Astrocyte (in vitro differentiated cells and primary cell): ENCODE data around the gene CTNNA3. TPM values are rescaled to one million over a fixed set of nuclear protein-coding genes. Genes with fewer than 3 reads are reported as not detected.

Experiments
- DNase-seq: peaks from one replicate; pipeline ENCODE4 v3.0.0-alpha.2; 2010; ENCODE audit warnings: low read depth
- FAIRE-seq: peaks from 2 replicates; lab custom pipeline; 2011; peaks lifted over from hg19 to GRCh38; lab: Jason Lieb, UNC
- H2AFZ ChIP-seq: 2 replicates; pipeline ENCODE4 v1.6.0; 2012; ENCODE audit warnings: low read depth, low read length, inconsistent platforms
- H3K27ac ChIP-seq: 2 replicates; pipeline ENCODE4 v1.5.1; 2011; ENCODE audit warnings: low read depth, low read length, inconsistent platforms
- H3K27me3 ChIP-seq: 2 replicates; pipeline ENCODE4 v1.6.0; 2011; ENCODE audit warnings: low read length, inconsistent platforms; ENCODE audit not compliant: insufficient read depth
- H3K36me3 ChIP-seq: 2 replicates; pipeline ENCODE4 v1.5.1; 2011; ENCODE audit warnings: low read length, inconsistent platforms; ENCODE audit not compliant: insufficient read depth
- H3K4me1 ChIP-seq: 2 replicates; pipeline ENCODE4 v1.5.1; 2011; ENCODE audit warnings: low read length, inconsistent platforms; ENCODE audit not compliant: insufficient read depth
- H3K4me2 ChIP-seq: 2 replicates; pipeline ENCODE4 v1.6.0; 2012; ENCODE audit warnings: low read length, inconsistent platforms
- H3K4me3 ChIP-seq: 2 replicates; pipeline ENCODE4 v1.5.1; 2011; ENCODE audit warnings: low read depth, mild to moderate bottlenecking, low read length, inconsistent platforms; ENCODE audit not compliant: insufficient read depth
- H3K79me2 ChIP-seq: 2 replicates; pipeline ENCODE4 v1.6.0; 2012; ENCODE audit warnings: mild to moderate bottlenecking, low read length, inconsistent platforms; ENCODE audit not compliant: insufficient read depth
- H3K9ac ChIP-seq: 2 replicates; pipeline ENCODE4 v1.6.0; 2012; ENCODE audit warnings: mild to moderate bottlenecking, low read length, inconsistent platforms
- H3K9me3 ChIP-seq: 2 replicates; pipeline ENCODE4 v1.5.1; 2012; ENCODE audit warnings: low read depth, mild to moderate bottlenecking, low read length, inconsistent platforms; ENCODE audit not compliant: insufficient read depth
- H4K20me1 ChIP-seq: 2 replicates; pipeline ENCODE4 v1.6.0; 2012; ENCODE audit warnings: low read length, inconsistent platforms; ENCODE audit not compliant: insufficient read depth
- H3K27ac Mint-ChIP-seq: one replicate; pipeline ENCODE4 v1.8.0; 2021; ENCODE audit warnings: mild to moderate bottlenecking, mixed read lengths; ENCODE audit not compliant: unreplicated experiment
- H3K27me3 Mint-ChIP-seq: one replicate; pipeline ENCODE4 v1.8.0; 2021; ENCODE audit warnings: low read depth, mixed read lengths; ENCODE audit not compliant: unreplicated experiment
- H3K36me3 Mint-ChIP-seq: one replicate; pipeline ENCODE4 v1.8.0; 2021; ENCODE audit warnings: low read depth, mixed read lengths; ENCODE audit not compliant: unreplicated experiment
- H3K4me1 Mint-ChIP-seq: one replicate; pipeline ENCODE4 v1.8.0; 2021; ENCODE audit warnings: low read depth, mixed read lengths; ENCODE audit not compliant: unreplicated experiment
- H3K4me3 Mint-ChIP-seq: one replicate; pipeline ENCODE4 v1.8.0; 2021; ENCODE audit warnings: mild to moderate bottlenecking, moderate library complexity, mixed read lengths; ENCODE audit not compliant: unreplicated experiment
- H3K9me3 Mint-ChIP-seq: one replicate; pipeline ENCODE4 v1.8.0; 2021; ENCODE audit warnings: mild to moderate bottlenecking, mixed read lengths; ENCODE audit not compliant: unreplicated experiment
- CTCF ChIP-seq: IDR thresholded peaks from 2 replicates; pipeline ENCODE4 v1.5.1; 2011; ENCODE audit warnings: low read depth, mild to moderate bottlenecking, inconsistent platforms, low read length, moderate library complexity; ENCODE audit not compliant: insufficient read depth
- EZH2 ChIP-seq: IDR thresholded peaks from 2 replicates; pipeline ENCODE4 v1.6.1; 2012; ENCODE audit warnings: mild to moderate bottlenecking, low read length, inconsistent platforms; ENCODE audit not compliant: insufficient read depth
- total RNA-seq: library from RNA; stranded (reverse); gene quantifications from 2 replicates; pipeline ENCODE4 v1.2.1, GENCODE V29; 2021

CTNNA3 gene
- total RNA-seq, 1 donor from 2014 or later, result 0.73 TPM

- Mint-ChIP-seq H3K36me3 (no peaks in the 10 kb centered on the region), H3K9me3 (no peaks in the 10 kb centered on the region), H3K27me3 (no peaks in the 10 kb centered on the region), H3K27ac (peak overlapping the region; percentile 0), H3K4me1 (peaks cover 8% of the 10 kb centered on the region), H3K4me3 (no peak overlapping the region)
- no peak for TF ChIP-seq CTCF
- TF ChIP-seq EZH2, result no peak
- no peak overlapping the region for H3K4me3 ChIP-seq
- H2AFZ ChIP-seq, result no peak overlapping the region
- H3K27ac ChIP-seq, result no peak overlapping the region
- DNase-seq (no peak), FAIRE-seq (no peak)
- H4K20me1 ChIP-seq, result no peaks in the 10 kb centered on the region
- H3K27me3 ChIP-seq, result no peaks in the 10 kb centered on the region
- H3K79me2 ChIP-seq, result no peaks in the 10 kb centered on the region
- no peaks in the 10 kb centered on the region for H3K36me3 ChIP-seq
- H3K9me3 ChIP-seq, result no peaks in the 10 kb centered on the region
- peaks cover 2% of the 10 kb centered on the region for H3K4me1 ChIP-seq
- H3K9ac ChIP-seq, result no peak overlapping the region
- H3K4me2 ChIP-seq, result no peak overlapping the region
Observed at GRCh38 chr10:66803174-66803573, 892.8 kb downstream of the CTNNA3 start.

- no peaks in the 10 kb centered on the region for H4K20me1 ChIP-seq
- H3K4me2 ChIP-seq, result peak overlapping the region; percentile 71
- H3K79me2 ChIP-seq, result no peaks in the 10 kb centered on the region
- H2AFZ ChIP-seq, result no peak overlapping the region
- Mint-ChIP-seq H3K4me3 (peak overlapping the region; percentile 58), H3K36me3 (no peaks in the 10 kb centered on the region), H3K4me1 (peaks cover 3% of the 10 kb centered on the region), H3K27ac (peak overlapping the region; percentile 78), H3K9me3 (no peaks in the 10 kb centered on the region), H3K27me3 (no peaks in the 10 kb centered on the region)
- no peaks in the 10 kb centered on the region for H3K4me1 ChIP-seq
- no peak for TF ChIP-seq EZH2
- no peak for TF ChIP-seq CTCF
- no peak overlapping the region for H3K9ac ChIP-seq
- no peaks in the 10 kb centered on the region for H3K9me3 ChIP-seq
- no peak overlapping the region for H3K27ac ChIP-seq
- H3K27me3 ChIP-seq, result no peaks in the 10 kb centered on the region
- H3K4me3 ChIP-seq, result peak overlapping the region; percentile 21
- FAIRE-seq (no peak), DNase-seq (no peak)
- no peaks in the 10 kb centered on the region for H3K36me3 ChIP-seq
Observed at GRCh38 chr10:66799474-66799873, 896.5 kb downstream of the CTNNA3 start.

- no peaks in the 10 kb centered on the region for H3K36me3 ChIP-seq
- no peak overlapping the region for H3K27ac Mint-ChIP-seq
Observed at GRCh38 chr10:66795866-66796265, 900.1 kb downstream of the CTNNA3 start.

More at GRCh38 chr10:66795866-66796265, 900.1 kb downstream of the CTNNA3 start:
- DNase-seq (peak; percentile 67), FAIRE-seq (no peak)
- no peaks in the 10 kb centered on the region for H3K9me3 ChIP-seq
- H3K79me2 ChIP-seq, result no peaks in the 10 kb centered on the region
- no peak overlapping the region for H3K27ac ChIP-seq
- Mint-ChIP-seq H3K27me3 (no peaks in the 10 kb centered on the region), H3K4me1 (peaks cover 3% of the 10 kb centered on the region), H3K36me3 (no peaks in the 10 kb centered on the region), H3K9me3 (no peaks in the 10 kb centered on the region), H3K4me3 (no peak overlapping the region)
- no peak for TF ChIP-seq CTCF
- no peak for TF ChIP-seq EZH2
- no peaks in the 10 kb centered on the region for H4K20me1 ChIP-seq
- no peak overlapping the region for H3K4me2 ChIP-seq
- H3K27me3 ChIP-seq, result no peaks in the 10 kb centered on the region
- no peak overlapping the region for H2AFZ ChIP-seq
- H3K9ac ChIP-seq, result no peak overlapping the region
- H3K4me1 ChIP-seq, result no peaks in the 10 kb centered on the region
- H3K4me3 ChIP-seq, result no peak overlapping the region
